GM13976 (cell line): ENCODE results near the gene MCTP1.

Experiments used
- DNase-seq: peaks from one replicate; pipeline ENCODE4 v3.0.0; 2012; ENCODE audit warnings: low spot score
- CTCF ChIP-seq: IDR thresholded peaks from 2 replicates; pipeline ENCODE4 v1.5.1; 2012; ENCODE audit warnings: borderline replicate concordance, mild to moderate bottlenecking; ENCODE audit not compliant: insufficient read depth; ENCODE audit errors: extremely low read depth, missing control alignments, control extremely low read depth
- in situ Hi-C: fragments of 300-500 bp; cut with MboI; formaldehyde crosslinking; loops from one replicate; pipeline ENCODE4 v1.12.0; 2022; ENCODE audit warnings: low sequenced_read_pairs, mixed read lengths, inconsistent platforms; ENCODE audit not compliant: unreplicated experiment

Gene MCTP1

GRCh38 chr5:95284572-95285408 is at the start of gene MCTP1:
Gene MCTP1, minus strand, starts transcription at chr5:95285094.
- no peak for TF ChIP-seq CTCF
- DNase-seq = peak; percentile 54
- in situ Hi-C loops = no loop called here

GRCh38 chr5:95332158-95332557 is 47.3 kb upstream of the MCTP1 start:
- in situ Hi-C loops = no loop called here
- TF ChIP-seq CTCF = no peak
- DNase-seq = no peak

GRCh38 chr5:95331358-95331757 is 46.5 kb upstream of the MCTP1 start:
- in situ Hi-C loops = no loop called here

GRCh38 chr5:95327211-95327610 is 42.3 kb upstream of the MCTP1 start:
- in situ Hi-C loops = no loop called here
- no peak for TF ChIP-seq CTCF
- no peak for DNase-seq

More at GRCh38 chr5:95331358-95331757, 46.5 kb upstream of the MCTP1 start:
- no peak for TF ChIP-seq CTCF
- no peak for DNase-seq

- TF ChIP-seq CTCF = no peak
- DNase-seq = no peak
Observed at GRCh38 chr5:95317687-95318086, 32.8 kb upstream of the MCTP1 start.

GRCh38 chr5:95317085-95317484 is 32.2 kb upstream of the MCTP1 start:
- no peak for TF ChIP-seq CTCF
- DNase-seq = no peak
- in situ Hi-C loops = no loop called here

More at GRCh38 chr5:95317687-95318086, 32.8 kb upstream of the MCTP1 start:
- in situ Hi-C loops = no loop called here
